CD8-positive, alpha-beta memory T cell (primary cell): ENCODE results near the gene RPS2. TPM values are rescaled to one million over a fixed set of nuclear protein-coding genes. Genes with fewer than 3 reads are reported as not detected.
"Not testable (repeated sequence)": the region's sequence is repeated elsewhere in the genome, so short reads cannot be mapped to it uniquely, and the experiment has no call there.

Experiments
- CTCF ChIA-PET: fragments of 350-600 bp; sonication (Branson Sonifier 250); formaldehyde crosslinking; loops from one replicate; lab custom pipeline; 2021; ENCODE audit warnings: antibody characterized with exemption; lab: Charles Lee
- POLR2A ChIA-PET: fragments of 350-600 bp; sonication (Branson Sonifier 250); formaldehyde crosslinking; loops from one replicate; lab custom pipeline; 2021; ENCODE audit warnings: antibody characterized with exemption; lab: Charles Lee
- DNase-seq, 5 donors: peaks; one replicate each; pipeline versions ENCODE4 v3.0.0 to v3.0.0-alpha.2; 2020 to 2022; ENCODE audit warnings: mixed read lengths in 1 of 5
- H3K27ac ChIP-seq: one replicate; pipeline ENCODE4 v1.7.0; 2013; ENCODE audit warnings: low read depth, mild to moderate bottlenecking, low read length, moderate library complexity
- H3K27me3 ChIP-seq: 2 replicates; pipeline ENCODE4 v1.7.0; 2013; ENCODE audit warnings: low read length, mild to moderate bottlenecking; ENCODE audit not compliant: insufficient read depth, poor library complexity, severe bottlenecking
- H3K36me3 ChIP-seq: 2 replicates; pipeline ENCODE4 v1.7.0; 2013; ENCODE audit warnings: mild to moderate bottlenecking, low read length, moderate library complexity; ENCODE audit not compliant: insufficient read depth
- H3K4me1 ChIP-seq: 2 replicates; pipeline ENCODE4 v1.7.0; 2013; ENCODE audit warnings: mild to moderate bottlenecking, low read length, moderate library complexity; ENCODE audit not compliant: insufficient read depth
- H3K4me3 ChIP-seq: 2 replicates; pipeline ENCODE4 v1.7.0; 2013; ENCODE audit warnings: mild to moderate bottlenecking, low read length
- H3K9me3 ChIP-seq: 2 replicates; pipeline ENCODE4 v1.7.0; 2013; ENCODE audit warnings: mild to moderate bottlenecking, low read length
- H3K27ac Mint-ChIP-seq, 8 donors: one replicate each; pipeline ENCODE4 v1.8.0; 2020 to 2021; ENCODE audit warnings: mixed read lengths in 8 of 8, mild to moderate bottlenecking in 6 of 8, inconsistent platforms in 3 of 8, moderate library complexity in 3 of 8
- H3K27me3 Mint-ChIP-seq, 2 donors: one replicate each; pipeline ENCODE4 v1.8.0; 2020 to 2021; ENCODE audit warnings: mixed read lengths in 2 of 2, mild to moderate bottlenecking in 1 of 2, moderate library complexity in 1 of 2
- H3K36me3 Mint-ChIP-seq, 3 donors: one replicate each; pipeline ENCODE4 v1.8.0; 2020 to 2021; ENCODE audit warnings: mixed read lengths in 3 of 3, inconsistent platforms in 1 of 3, mild to moderate bottlenecking in 1 of 3
- H3K4me1 Mint-ChIP-seq, 3 donors: one replicate each; pipeline ENCODE4 v1.8.0; 2020 to 2021; ENCODE audit warnings: mixed read lengths in 3 of 3, inconsistent platforms in 1 of 3, mild to moderate bottlenecking in 1 of 3
- H3K4me3 Mint-ChIP-seq, 7 donors: one replicate each; pipeline ENCODE4 v1.8.0; 2020 to 2021; ENCODE audit warnings: mixed read lengths in 7 of 7, mild to moderate bottlenecking in 6 of 7, moderate library complexity in 4 of 7, inconsistent platforms in 2 of 7
- H3K9me3 Mint-ChIP-seq, 5 donors: one replicate each; pipeline ENCODE4 v1.8.0; 2020 to 2022; ENCODE audit warnings: mixed read lengths in 5 of 5, mild to moderate bottlenecking in 3 of 5, moderate library complexity in 2 of 5, inconsistent platforms in 1 of 5
- polyA plus RNA-seq: library from polyadenylated mRNA; unstranded; fragments of 300-500 nt; fragmentation: Illumina TruSeq; gene quantifications from one replicate; pipeline ENCODE4 v1.2.3, GENCODE V29; 2021
- total RNA-seq, 2 experiments: library from RNA; stranded (reverse); gene quantifications; one replicate each; pipeline ENCODE4 v1.2.3, GENCODE V29; 2021

RPS2 gene
- total and polyA plus RNA-seq, 3 experiments from 2014 or later = 5,023 to 5,213 (median 5,049) TPM

DNA sequence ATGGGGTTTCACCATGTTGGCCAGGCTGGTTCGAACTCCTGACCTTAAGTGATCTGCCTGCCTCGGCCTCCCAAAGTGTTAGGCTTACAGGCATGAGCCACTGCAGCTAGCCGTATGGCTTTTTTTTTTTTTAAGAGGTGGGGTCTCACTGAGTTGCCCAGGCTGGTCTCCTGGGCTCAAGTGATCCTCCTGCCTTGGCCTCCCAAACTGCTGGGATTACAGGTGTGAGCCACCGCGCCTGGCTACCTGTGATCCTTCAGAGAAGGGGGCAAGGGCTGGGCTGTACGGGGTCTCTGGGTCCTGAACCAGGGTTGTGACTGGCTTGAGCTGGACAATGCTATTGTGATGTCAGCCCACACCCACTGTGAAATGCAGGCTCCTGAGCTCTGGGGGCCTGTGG, 1.8 kb upstream of the RPS2 start, which contains the start of gene RNF151:
Gene RNF151 (plus strand): TSS at position 397 of the 400 bp plus-strand sequence. CDS start 26 bp downstream, outside the sequence.
- ChIA-PET POLR2A (interaction anchor here (1.1 to 2.4 kb wide), 3 partner anchors 18 to 189 kb away, joined by 3 to 19 read pairs (median 9); partner anchors contain the start of genes GFER and TRAF7), CTCF (interaction anchor here (1.0 to 2.9 kb wide), 4 partner anchors 16 to 184 kb away, joined by 3 to 8 read pairs (median 8); partner anchors contain the start of genes NUBP2 and SPSB3)
- Histone ChIP-seq H3K9me3 (no peaks in the 10 kb centered on the region), H3K27ac (peak within 1 kb of the TSS; percentile 93), H3K4me1 (peaks cover 42% of the 10 kb centered on the region), H3K36me3 (peaks cover 21% of the 10 kb centered on the region), H3K4me3 (peak within 1 kb of the TSS; percentile 86), H3K27me3 (no peaks in the 10 kb centered on the region)
- Mint-ChIP-seq H3K27ac (peak within 1 kb of the TSS; percentile 95 to 99 (median 98)), H3K9me3 (peaks cover 0 to 1% (median 0%) of the 10 kb centered on the region in 5 donors), H3K36me3 (peaks cover 0 to 36% (median 2%) of the 10 kb centered on the region in 3 donors), H3K4me1 (peaks cover 37 to 44% (median 42%) of the 10 kb centered on the region in 3 donors), H3K27me3 (no peaks in the 10 kb centered on the region), H3K4me3 (peak within 1 kb of the TSS; percentile 85 to 99 (median 94))
- no peak for DNase-seq

DNA sequence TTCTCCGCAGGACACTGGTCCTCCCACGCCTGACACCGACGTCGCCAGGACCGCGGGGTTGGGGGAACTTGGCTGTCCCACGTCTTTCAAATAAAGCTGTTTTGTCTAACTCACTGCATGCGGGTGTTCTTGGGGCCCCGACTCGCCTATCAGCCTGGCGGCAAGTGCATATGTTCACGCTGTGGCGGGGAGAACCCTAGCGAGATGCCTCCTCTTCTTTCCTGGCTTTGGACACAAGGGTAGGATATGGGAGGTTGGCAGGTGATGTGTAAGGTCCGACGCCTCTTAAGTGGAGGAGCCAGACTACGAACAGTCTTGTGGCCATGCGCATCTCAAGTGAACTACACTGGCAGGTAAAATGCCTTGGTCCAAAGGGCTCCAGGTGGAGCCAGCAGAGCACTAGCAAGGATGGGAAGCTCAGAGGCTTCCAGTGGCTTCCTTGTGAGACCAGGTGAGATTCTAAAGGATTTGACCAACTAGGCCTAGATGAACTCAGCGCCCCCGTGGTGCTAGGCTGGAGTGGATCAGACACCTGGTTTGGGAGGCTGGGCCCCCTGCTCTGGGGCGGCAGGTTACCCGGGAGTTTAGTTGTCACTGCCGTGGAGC, 873 bp upstream of the RPS2 start:
- Mint-ChIP-seq H3K36me3 (peaks cover 0 to 45% (median 8%) of the 10 kb centered on the region in 3 donors), H3K27ac (peak overlapping the region; percentile 95 to 99 (median 98)), H3K9me3 (no peaks in the 10 kb centered on the region), H3K4me1 (peaks cover 39 to 46% (median 44%) of the 10 kb centered on the region in 3 donors), H3K27me3 (no peaks in the 10 kb centered on the region), H3K4me3 (peak overlapping the region; percentile 85 to 99 (median 94))
- peak overlapping the region; percentile 86 for H3K4me3 ChIP-seq
- ChIA-PET POLR2A (interaction anchor here (1.0 to 3.2 kb wide), 13 partner anchors 8 to 545 kb away, joined by 3 to 35 read pairs (median 6); partner anchors contain the start of genes GFER, MSRB1, NUBP2 and SPSB3), CTCF (interaction anchor here (0.6 to 2.9 kb wide), 6 partner anchors 17 to 190 kb away, joined by 3 to 8 read pairs (median 4); partner anchors contain the start of genes NUBP2, SPSB3 and TRAF7)
- H3K36me3 ChIP-seq = peaks cover 23% of the 10 kb centered on the region
- H3K4me1 ChIP-seq = peaks cover 43% of the 10 kb centered on the region
- no peaks in the 10 kb centered on the region for H3K27me3 ChIP-seq
- DNase-seq = no peak
- H3K27ac ChIP-seq = peak overlapping the region; percentile 93
- no peaks in the 10 kb centered on the region for H3K9me3 ChIP-seq

DNA sequence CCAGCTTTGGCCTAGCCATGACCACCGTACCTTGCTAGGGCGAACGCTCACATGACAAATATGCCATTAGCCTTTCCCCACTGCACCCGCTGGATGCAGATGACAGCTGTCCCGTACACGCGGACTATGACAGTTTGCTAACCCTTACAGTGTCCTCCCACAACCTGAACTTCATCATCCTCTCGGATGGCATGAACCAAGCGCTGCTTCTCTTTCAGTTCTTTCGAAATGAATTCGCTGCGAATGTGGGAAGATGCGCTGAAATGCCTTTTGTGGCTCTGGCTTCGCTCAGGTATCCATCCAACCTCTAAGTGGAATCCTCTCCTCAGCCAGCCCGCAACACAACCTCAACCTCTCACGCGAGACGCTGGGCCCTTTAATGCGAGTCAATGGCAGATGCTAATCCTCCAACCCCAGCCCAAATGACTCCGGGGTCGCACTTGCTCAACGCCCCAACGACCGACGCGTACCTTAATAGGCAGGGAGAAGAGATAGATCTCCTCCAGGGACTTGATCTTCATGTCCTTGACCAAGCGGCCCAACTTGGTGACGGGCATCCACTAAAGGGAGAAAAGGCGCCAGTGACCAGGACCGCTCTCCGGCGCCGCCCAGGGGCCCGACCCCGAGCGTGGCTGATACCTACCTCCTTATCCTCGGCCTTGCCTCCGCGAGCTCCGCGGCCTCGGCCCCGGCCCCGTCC, 670 bp downstream of the RPS2 start:
- Histone ChIP-seq H3K9me3 (no peaks in the 10 kb centered on the region), H3K36me3 (peaks cover 24% of the 10 kb centered on the region), H3K4me1 (peaks cover 53% of the 10 kb centered on the region), H3K4me3 (peak overlapping the region; percentile 86), H3K27me3 (no peaks in the 10 kb centered on the region), H3K27ac (peak overlapping the region; percentile 93)
- peak overlapping the region; percentile 85 to 99 (median 94) for H3K4me3 Mint-ChIP-seq
- H3K36me3 Mint-ChIP-seq = peaks cover 0 to 50% (median 8%) of the 10 kb centered on the region in 3 donors
- peak overlapping the region; percentile 88 to 99 (median 96) for H3K27ac Mint-ChIP-seq
- peaks cover 45 to 56% (median 50%) of the 10 kb centered on the region in 3 donors for H3K4me1 Mint-ChIP-seq
- DNase-seq = peak in 3 of 5 donors; percentile 24 to 66 (median 44)
- peaks cover 0 to 1% of the 10 kb centered on the region in 2 donors for H3K27me3 Mint-ChIP-seq
- ChIA-PET CTCF (interaction anchor here (0.9 to 2.9 kb wide), 6 partner anchors 8 to 191 kb away, joined by 3 to 8 read pairs (median 4); partner anchors contain the start of genes NUBP2, SPSB3, TBL3 and TRAF7), POLR2A (interaction anchor here (0.6 to 3.2 kb wide), 26 partner anchors 8 to 789 kb away, joined by 3 to 35 read pairs (median 4); partner anchors contain the start of genes GFER, MLST8, MSRB1 and NUBP2)
- no peaks in the 10 kb centered on the region for H3K9me3 Mint-ChIP-seq

DNA sequence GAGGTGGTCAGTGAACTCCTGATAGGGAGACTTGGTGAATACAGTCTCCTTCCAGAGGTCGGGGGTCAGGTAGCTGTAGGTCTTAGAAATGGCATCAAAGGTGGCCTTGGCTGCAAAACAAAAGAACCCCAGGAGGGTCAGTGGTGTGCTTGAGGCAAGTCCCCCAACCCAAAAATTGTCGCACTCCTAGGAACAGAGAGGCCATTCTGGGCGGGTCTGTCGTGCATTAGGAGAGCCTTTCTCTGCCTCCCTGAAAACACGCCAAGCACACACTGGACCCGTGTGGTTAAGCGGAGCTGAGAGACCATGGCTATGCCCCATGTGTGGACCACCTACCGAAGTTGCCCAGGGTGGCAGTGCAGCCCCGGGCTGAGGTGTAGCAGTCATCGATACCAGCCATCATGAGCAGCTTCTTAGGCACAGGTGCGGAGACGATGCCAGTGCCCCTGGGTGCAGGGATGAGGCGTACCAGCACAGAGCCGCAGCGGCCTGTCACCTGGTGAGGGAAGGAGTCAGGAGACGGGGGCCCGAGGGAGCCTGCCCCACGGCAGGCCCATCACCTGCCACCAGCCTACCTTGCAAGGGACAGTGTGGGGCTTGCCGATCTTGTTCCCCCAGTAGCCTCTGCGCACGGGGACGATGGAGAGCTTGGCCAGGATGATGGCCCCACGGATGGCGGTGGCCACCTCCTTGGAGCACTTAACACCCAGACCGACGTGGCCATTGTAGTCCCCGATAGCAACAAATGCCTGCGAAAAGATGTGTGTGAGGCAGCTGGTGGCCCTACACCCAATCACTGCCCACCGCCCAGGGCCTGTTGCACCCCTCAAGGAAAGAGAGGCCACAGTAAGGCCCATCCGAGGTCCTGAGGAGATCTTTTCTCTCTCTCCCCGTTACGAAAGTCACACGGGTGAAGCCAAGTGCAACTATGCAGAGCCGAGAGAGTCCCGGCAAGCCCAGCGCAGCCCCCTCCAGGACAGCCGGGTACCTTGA, 2.2 kb downstream of the RPS2 start:
- H3K4me3 ChIP-seq, CTCF ChIA-PET, H3K9me3 Mint-ChIP-seq, DNase-seq, H3K27me3 Mint-ChIP-seq, H3K9me3 ChIP-seq, H3K27me3 ChIP-seq: not testable (repeated sequence)
- Histone ChIP-seq H3K4me1 (peaks cover 56% of the 10 kb centered on the region), H3K27ac (peak overlapping the region; percentile 31), H3K36me3 (peaks cover 24% of the 10 kb centered on the region)
- POLR2A ChIA-PET = interaction anchor here (1.4 to 3.2 kb wide), 3 partner anchors 9 to 29 kb away, joined by 3 to 35 read pairs (median 9); partner anchors contain the start of genes MSRB1 and TBL3
- Mint-ChIP-seq H3K36me3 (peaks cover 0 to 50% (median 8%) of the 10 kb centered on the region in 3 donors), H3K4me3 (peak overlapping the region; percentile 65 to 99 (median 94)), H3K27ac (peak overlapping the region; percentile 88 to 99 (median 96)), H3K4me1 (peaks cover 45 to 57% (median 50%) of the 10 kb centered on the region in 3 donors)

DNA sequence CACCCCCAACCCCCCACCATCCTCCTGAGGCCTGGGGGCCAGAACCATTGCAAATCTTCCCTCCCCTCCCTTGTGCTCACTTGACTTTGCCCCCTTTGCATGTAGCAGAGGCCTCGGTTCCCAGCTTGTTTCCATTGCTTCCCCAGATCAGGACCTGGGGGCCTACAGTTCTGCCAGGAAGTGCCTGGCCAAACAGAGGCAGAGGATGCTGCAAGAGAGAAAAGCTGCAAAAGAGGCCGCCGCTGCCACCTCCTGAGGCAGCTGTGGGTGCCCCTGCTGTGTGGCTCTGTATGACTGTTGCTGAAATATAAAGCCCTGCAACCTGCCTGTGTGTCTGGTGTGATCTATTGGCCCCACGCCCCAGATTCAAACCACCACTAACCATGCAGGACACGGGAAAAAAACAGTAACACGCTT, 3.0 kb downstream of the RPS2 start:
- no peaks in the 10 kb centered on the region for H3K9me3 Mint-ChIP-seq
- CTCF ChIA-PET = interaction anchor here (1.2 kb wide), 1 partner anchor 179 kb away, joined by 4 read pairs; no protein-coding TSS in a partner anchor
- DNase-seq = no peak
- H3K27me3 Mint-ChIP-seq = peaks cover 0 to 1% of the 10 kb centered on the region in 2 donors
- H3K36me3 Mint-ChIP-seq = peaks cover 0 to 50% (median 8%) of the 10 kb centered on the region in 3 donors
- H3K4me1 Mint-ChIP-seq = peaks cover 45 to 57% (median 50%) of the 10 kb centered on the region in 3 donors
- Histone ChIP-seq H3K4me1 (peaks cover 56% of the 10 kb centered on the region), H3K36me3 (peaks cover 24% of the 10 kb centered on the region), H3K4me3 (no peak overlapping the region), H3K27me3 (no peaks in the 10 kb centered on the region), H3K9me3 (no peaks in the 10 kb centered on the region), H3K27ac (no peak overlapping the region)
- peak overlapping the region; percentile 33 to 94 (median 78) for H3K4me3 Mint-ChIP-seq
- peak overlapping the region in 7 of 8 donors; percentile 62 to 98 (median 87) for H3K27ac Mint-ChIP-seq
- POLR2A ChIA-PET = interaction anchor here (1.7 to 2.7 kb wide), 3 partner anchors 10 to 193 kb away, joined by 6 to 17 read pairs (median 8); partner anchors contain the start of genes MSRB1, TBL3 and TRAF7

DNA sequence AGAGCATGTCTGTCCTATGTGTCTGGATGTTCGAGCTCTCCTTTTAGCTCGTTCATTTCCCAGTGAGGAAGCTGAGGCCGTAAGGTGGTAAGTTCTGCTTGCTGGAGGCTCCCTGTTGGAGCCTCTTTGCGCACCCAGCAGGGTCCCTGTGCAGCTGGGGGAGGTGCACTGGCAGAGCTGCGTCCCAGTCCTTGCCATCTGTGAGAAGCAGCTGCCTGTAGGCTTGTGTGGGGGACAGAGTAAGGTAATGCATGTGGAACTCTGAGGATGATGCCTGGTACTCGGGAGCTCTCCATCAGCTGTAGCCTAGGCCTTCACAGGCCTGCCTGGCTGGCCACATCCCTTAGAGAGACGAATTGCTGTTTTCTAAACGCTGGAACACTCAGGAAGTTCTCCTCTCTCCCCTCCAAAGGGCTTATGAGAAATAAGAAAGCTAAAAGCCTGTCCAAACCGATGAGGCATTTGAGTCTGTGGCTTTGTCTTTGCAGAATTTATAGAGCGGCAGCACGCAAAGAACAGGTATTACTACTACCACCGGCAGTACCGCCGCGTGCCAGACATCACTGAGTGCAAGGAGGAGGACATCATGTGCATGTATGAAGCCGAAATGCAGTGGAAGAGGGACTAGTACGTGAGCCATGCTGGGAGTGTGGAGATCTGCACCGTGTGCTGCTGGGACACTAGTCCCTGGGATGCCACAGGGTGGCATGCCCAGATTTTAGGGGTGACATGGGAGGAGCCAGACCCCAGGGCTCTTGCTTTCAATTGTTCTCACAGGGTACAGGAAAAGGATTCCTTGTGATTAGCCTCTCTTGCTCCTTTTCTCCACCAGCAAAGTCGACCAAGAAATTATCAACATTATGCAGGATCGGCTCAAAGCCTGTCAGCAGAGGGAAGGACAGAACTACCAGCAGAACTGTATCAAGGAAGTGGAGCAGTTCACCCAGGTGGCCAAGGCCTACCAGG, 3.7 kb downstream of the RPS2 start:
- DNase-seq = no peak
- peaks cover 44 to 57% (median 50%) of the 10 kb centered on the region in 3 donors for H3K4me1 Mint-ChIP-seq

More for the DNA sequence above, 3.7 kb downstream of the RPS2 start:
- ChIA-PET POLR2A (interaction anchor here (0.6 to 2.7 kb wide), 6 partner anchors 9 to 194 kb away, joined by 3 to 17 read pairs (median 5); partner anchors contain the start of genes MSRB1, TBL3 and TRAF7), CTCF (interaction anchor here (0.6 to 1.4 kb wide), 5 partner anchors 10 to 237 kb away, joined by 3 to 5 read pairs (median 4); partner anchors contain the start of gene TBL3)
- Mint-ChIP-seq H3K9me3 (no peaks in the 10 kb centered on the region), H3K36me3 (peaks cover 0 to 50% (median 8%) of the 10 kb centered on the region in 3 donors), H3K27ac (peak overlapping the region; percentile 63 to 99 (median 91)), H3K27me3 (peaks cover 0 to 1% of the 10 kb centered on the region in 2 donors), H3K4me3 (peak overlapping the region; percentile 78 to 96 (median 89))
- peak overlapping the region; percentile 78 for H3K4me3 ChIP-seq
- H3K36me3 ChIP-seq = peaks cover 24% of the 10 kb centered on the region
- H3K27me3 ChIP-seq = no peaks in the 10 kb centered on the region
- peak overlapping the region; percentile 73 for H3K27ac ChIP-seq
- peaks cover 55% of the 10 kb centered on the region for H3K4me1 ChIP-seq
- no peaks in the 10 kb centered on the region for H3K9me3 ChIP-seq
